Body of pancreas (tissue), 4 donors: ENCODE results near the gene SMIM44.

Experiments used
- POLR2A ChIP-seq, 3 donors: fragments of 450-650 bp; IDR thresholded peaks; one replicate each; pipeline ENCODE4 v1.6.1; 2016; ENCODE audit warnings: antibody characterized with exemption in 3 of 3, mild to moderate bottlenecking in 2 of 3
- TF ChIP-seq, protein P1 (sequence below), 7 experiments: fragments of 450-650 bp in 4 of 7; fragments of 200-600 bp in 3 of 7; sonication (generic) in 3 of 7; IDR thresholded peaks; one replicate each; pipeline ENCODE4 v1.5.1; 2016 to 2019; ENCODE audit warnings: antibody characterized with exemption in 7 of 7

DNA sequence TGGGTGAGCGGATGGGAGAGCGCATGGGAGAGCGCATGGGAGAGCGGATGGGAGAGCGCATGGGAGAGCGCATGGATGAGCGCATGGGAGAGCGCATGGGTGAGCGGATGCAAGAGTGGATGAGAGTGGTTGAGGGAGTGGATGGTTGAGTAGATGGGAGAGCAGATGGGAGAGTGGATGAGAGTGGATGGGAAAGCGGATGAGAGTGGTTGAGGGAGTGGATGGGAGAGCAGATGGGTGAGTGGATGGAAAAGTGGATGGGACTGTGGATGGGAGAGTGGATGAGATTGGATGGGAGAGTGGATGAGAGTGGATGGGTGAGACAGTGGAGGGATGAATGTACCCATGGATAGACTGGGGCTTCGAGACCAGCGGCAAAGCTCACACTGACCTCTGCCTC, 47.1 kb upstream of the SMIM44 start:
- TF ChIP-seq, protein P1, sequence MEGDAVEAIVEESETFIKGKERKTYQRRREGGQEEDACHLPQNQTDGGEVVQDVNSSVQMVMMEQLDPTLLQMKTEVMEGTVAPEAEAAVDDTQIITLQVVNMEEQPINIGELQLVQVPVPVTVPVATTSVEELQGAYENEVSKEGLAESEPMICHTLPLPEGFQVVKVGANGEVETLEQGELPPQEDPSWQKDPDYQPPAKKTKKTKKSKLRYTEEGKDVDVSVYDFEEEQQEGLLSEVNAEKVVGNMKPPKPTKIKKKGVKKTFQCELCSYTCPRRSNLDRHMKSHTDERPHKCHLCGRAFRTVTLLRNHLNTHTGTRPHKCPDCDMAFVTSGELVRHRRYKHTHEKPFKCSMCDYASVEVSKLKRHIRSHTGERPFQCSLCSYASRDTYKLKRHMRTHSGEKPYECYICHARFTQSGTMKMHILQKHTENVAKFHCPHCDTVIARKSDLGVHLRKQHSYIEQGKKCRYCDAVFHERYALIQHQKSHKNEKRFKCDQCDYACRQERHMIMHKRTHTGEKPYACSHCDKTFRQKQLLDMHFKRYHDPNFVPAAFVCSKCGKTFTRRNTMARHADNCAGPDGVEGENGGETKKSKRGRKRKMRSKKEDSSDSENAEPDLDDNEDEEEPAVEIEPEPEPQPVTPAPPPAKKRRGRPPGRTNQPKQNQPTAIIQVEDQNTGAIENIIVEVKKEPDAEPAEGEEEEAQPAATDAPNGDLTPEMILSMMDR (IDR thresholded peaks at IDR 0.05), result no peak
- no peak for TF ChIP-seq POLR2A (IDR thresholded peaks at IDR 0.05)
